Liver (tissue), 9 donors: Measurements from ENCODE around the gene CRYBA2. TPM values are rescaled to one million over a fixed set of nuclear protein-coding genes. Genes with fewer than 3 reads are reported as not detected.

ENCODE experiments used
- DNase-seq: peaks from one replicate; pipeline ENCODE4 v3.0.0-alpha.2; 2017; ENCODE audit warnings: low spot score
- H3K27ac ChIP-seq, 2 donors: one replicate each; pipeline ENCODE4 v1.7.0; 2013; ENCODE audit warnings: inconsistent platforms in 2 of 2, low read length in 2 of 2, control low read depth in 1 of 2, low read depth in 1 of 2, mild to moderate bottlenecking in 1 of 2
- H3K27me3 ChIP-seq, 4 donors: one replicate each; pipeline versions ENCODE4 v1.6.1 to v1.7.0; 2013; ENCODE audit warnings: low read length in 3 of 4, inconsistent platforms in 1 of 4, mild to moderate bottlenecking in 1 of 4, moderate library complexity in 1 of 4; ENCODE audit not compliant: control insufficient read depth in 4 of 4, insufficient read depth in 4 of 4
- H3K36me3 ChIP-seq, 4 donors: one replicate each; pipeline versions ENCODE4 v1.6.1 to v1.7.0; 2013; ENCODE audit warnings: low read length in 3 of 4, mild to moderate bottlenecking in 3 of 4, low read depth in 1 of 4, moderate library complexity in 1 of 4; ENCODE audit not compliant: control insufficient read depth in 4 of 4, insufficient read depth in 3 of 4
- H3K4me1 ChIP-seq, 4 donors: one replicate each; pipeline versions ENCODE4 v1.6.1 to v1.7.0; 2013; ENCODE audit warnings: low read length in 3 of 4, mild to moderate bottlenecking in 3 of 4, moderate library complexity in 1 of 4; ENCODE audit not compliant: control insufficient read depth in 4 of 4, insufficient read depth in 4 of 4
- H3K4me3 ChIP-seq, 3 donors: one replicate each; pipeline versions ENCODE4 v1.6.1 to v1.7.0; 2013; ENCODE audit warnings: low read length in 3 of 3, control low read depth in 1 of 3, low read depth in 1 of 3, mild to moderate bottlenecking in 1 of 3
- H3K9ac ChIP-seq, 2 donors: one replicate each; pipeline ENCODE4 v1.7.0; 2013; ENCODE audit warnings: low read length in 2 of 2, mild to moderate bottlenecking in 2 of 2, moderate library complexity in 2 of 2, control low read depth in 1 of 2, low read depth in 1 of 2
- H3K9me3 ChIP-seq, 4 donors: one replicate each; pipeline versions ENCODE4 v1.6.1 to v1.7.0; 2013; ENCODE audit warnings: low read length in 3 of 4; ENCODE audit not compliant: control insufficient read depth in 4 of 4
- ATF3 ChIP-seq: IDR thresholded peaks from 2 replicates; pipeline ENCODE4 v1.6.1; 2016; ENCODE audit warnings: antibody characterized with exemption
- CTCF ChIP-seq: fragments of 150-350 bp; IDR thresholded peaks from 2 replicates; pipeline ENCODE4 v1.5.1; 2017; ENCODE audit warnings: improper control_type of control experiment, low read depth, low read length; ENCODE audit not compliant: missing input control
- EGR1 ChIP-seq, 2 donors: IDR thresholded peaks; 2 replicates each; pipeline ENCODE4 v1.6.1; 2016 to 2018; ENCODE audit warnings: antibody characterized with exemption in 2 of 2, low read depth in 2 of 2
- FOXA1 ChIP-seq: IDR thresholded peaks from 2 replicates; pipeline ENCODE4 v1.6.1; 2016; ENCODE audit warnings: antibody characterized with exemption
- FOXA2 ChIP-seq: IDR thresholded peaks from 2 replicates; pipeline ENCODE4 v1.6.1; 2016; ENCODE audit warnings: antibody characterized with exemption
- GABPA ChIP-seq, 2 donors: IDR thresholded peaks in 1 of 2; conservative IDR thresholded peaks in 1 of 2; 2 replicates each; pipeline ENCODE4 v1.6.1; 2016; ENCODE audit warnings: antibody characterized with exemption in 2 of 2, mild to moderate bottlenecking in 1 of 2, moderate library complexity in 1 of 2
- HNF4A ChIP-seq, 2 donors: conservative IDR thresholded peaks; 2 replicates each; pipeline ENCODE4 v1.6.1; 2016; ENCODE audit warnings: antibody characterized with exemption in 2 of 2, mild to moderate bottlenecking in 2 of 2
- HNF4G ChIP-seq: IDR thresholded peaks from 2 replicates; pipeline ENCODE4 v1.6.1; 2016; ENCODE audit warnings: antibody characterized with exemption
- JUND ChIP-seq, 2 donors: IDR thresholded peaks; 2 replicates each; pipeline ENCODE4 v1.6.1; 2016; ENCODE audit warnings: antibody characterized with exemption in 2 of 2
- NR2F2 ChIP-seq: IDR thresholded peaks from 2 replicates; pipeline ENCODE4 v1.6.1; 2016; ENCODE audit warnings: antibody characterized with exemption
- RAD21 ChIP-seq, 2 donors: IDR thresholded peaks; 2 replicates each; pipeline ENCODE4 v1.6.1; 2016; ENCODE audit warnings: antibody characterized with exemption in 2 of 2, mild to moderate bottlenecking in 2 of 2
- REST ChIP-seq: IDR thresholded peaks from 2 replicates; pipeline ENCODE4 v1.6.1; 2016; ENCODE audit warnings: antibody characterized with exemption, mild to moderate bottlenecking
- RXRA ChIP-seq, 2 donors: IDR thresholded peaks; 2 replicates each; pipeline ENCODE4 v1.6.1; 2017 to 2018; ENCODE audit warnings: antibody characterized with exemption in 2 of 2, mild to moderate bottlenecking in 1 of 2
- SP1 ChIP-seq: IDR thresholded peaks from 2 replicates; pipeline ENCODE4 v1.6.1; 2018; ENCODE audit warnings: antibody characterized with exemption, mild to moderate bottlenecking
- TAF1 ChIP-seq: conservative IDR thresholded peaks from 2 replicates; pipeline ENCODE4 v1.6.1; 2016; ENCODE audit warnings: antibody characterized with exemption, mild to moderate bottlenecking
- YY1 ChIP-seq: IDR thresholded peaks from 2 replicates; pipeline ENCODE4 v1.6.1; 2016; ENCODE audit warnings: antibody characterized with exemption, mild to moderate bottlenecking
- ZBTB33 ChIP-seq: IDR thresholded peaks from 2 replicates; pipeline ENCODE4 v1.6.1; 2016; ENCODE audit warnings: antibody characterized with exemption
- WGBS: extraction: QIAGEN DNeasy Blood & Tissue Kit; methylation state at CpG from one replicate; pipeline ENCODE4 v1.1.7; 2013; 5-methylcytosine and 5-hydroxymethylcytosine counted together
- polyA plus RNA-seq, 2 donors: library from polyadenylated mRNA; stranded (reverse) in 1 of 2; unstranded in 1 of 2; fragments of 200-250 nt in 1 of 2; fragments of >200 nt in 1 of 2; fragmentation: Nextera tagmentation in 1 of 2; extraction: Ambion mirVana in 1 of 2; gene quantifications; one replicate each; pipeline versions ENCODE4 v1.2.1 to v1.2.3, GENCODE V29; 2013 to 2015
- total RNA-seq, 2 donors: library from RNA; depleted of rRNA; stranded (reverse); fragments of >200 nt; gene quantifications; one replicate each; pipeline ENCODE4 v1.2.3, GENCODE V29; 2014
- donor health status: healthy.
- donor health status: healthy.
- donor health status: healthy.
- donor health status: healthy.
- donor health status: healthy.

Gene CRYBA2
- total and polyA plus RNA-seq, 4 donors: not detected

- H3K9me3 ChIP-seq: no peaks in the 10 kb centered on the region
- no peak overlapping the region for H3K27ac ChIP-seq
- WGBS: 77% methylated on average over 10 of the region's 10 CpGs
- no peak for DNase-seq
- no peak for TF ChIP-seq CTCF
- no peak for TF ChIP-seq JUND (IDR thresholded peaks at IDR 0.05)
- no peak for TF ChIP-seq HNF4A (conservative IDR thresholded peaks at IDR 0.05)
- TF ChIP-seq EGR1 (IDR thresholded peaks at IDR 0.05; ENCODE audit: low read depth in 2 of 2): no peak
- H3K4me1 ChIP-seq: peaks cover 7 to 49% (median 24%) of the 10 kb centered on the region in 4 donors
- peaks cover under 1 to 10% (median 3%) of the 10 kb centered on the region in 4 donors for H3K27me3 ChIP-seq
- no peak overlapping the region for H3K4me3 ChIP-seq
- no peaks in the 10 kb centered on the region for H3K36me3 ChIP-seq
- no peak overlapping the region for H3K9ac ChIP-seq
Measured at GRCh38 chr2:218999021-218999880, 6.0 kb upstream of the CRYBA2 start.

GRCh38 chr2:218998414-218999002 lies 5.3 kb upstream of the CRYBA2 start:
- Histone ChIP-seq H3K27ac (no peak overlapping the region), H3K36me3 (no peaks in the 10 kb centered on the region), H3K9ac (no peak overlapping the region), H3K4me1 (peaks cover 8 to 54% (median 29%) of the 10 kb centered on the region in 4 donors), H3K4me3 (no peak overlapping the region), H3K27me3 (peaks cover 5 to 13% (median 6%) of the 10 kb centered on the region in 4 donors), H3K9me3 (no peaks in the 10 kb centered on the region)
- WGBS: 75% methylated on average over 12 of the region's 12 CpGs
- DNase-seq: no peak
- TF ChIP-seq REST (no peak), HNF4G (no peak), RXRA (IDR thresholded peaks at IDR 0.05) (no peak), ZBTB33 (no peak), GABPA (IDR thresholded peaks at IDR 0.05 in 1 of 2, conservative IDR thresholded peaks at IDR 0.05 in 1 of 2) (no peak), HNF4A (conservative IDR thresholded peaks at IDR 0.05) (no peak), YY1 (no peak), EGR1 (IDR thresholded peaks at IDR 0.05; ENCODE audit: low read depth in 2 of 2) (no peak), NR2F2 (no peak), RAD21 (IDR thresholded peaks at IDR 0.05) (no peak), FOXA2 (no peak), SP1 (no peak), TAF1 (no peak), CTCF (no peak), JUND (IDR thresholded peaks at IDR 0.05) (no peak), FOXA1 (no peak), ATF3 (no peak)
